ENCODE results near the gene NINL.
"Not testable (repeated sequence)": the region's sequence is repeated elsewhere in the genome, so short reads cannot be mapped to it uniquely, and the experiment has no call there.

NINL gene

DNA sequence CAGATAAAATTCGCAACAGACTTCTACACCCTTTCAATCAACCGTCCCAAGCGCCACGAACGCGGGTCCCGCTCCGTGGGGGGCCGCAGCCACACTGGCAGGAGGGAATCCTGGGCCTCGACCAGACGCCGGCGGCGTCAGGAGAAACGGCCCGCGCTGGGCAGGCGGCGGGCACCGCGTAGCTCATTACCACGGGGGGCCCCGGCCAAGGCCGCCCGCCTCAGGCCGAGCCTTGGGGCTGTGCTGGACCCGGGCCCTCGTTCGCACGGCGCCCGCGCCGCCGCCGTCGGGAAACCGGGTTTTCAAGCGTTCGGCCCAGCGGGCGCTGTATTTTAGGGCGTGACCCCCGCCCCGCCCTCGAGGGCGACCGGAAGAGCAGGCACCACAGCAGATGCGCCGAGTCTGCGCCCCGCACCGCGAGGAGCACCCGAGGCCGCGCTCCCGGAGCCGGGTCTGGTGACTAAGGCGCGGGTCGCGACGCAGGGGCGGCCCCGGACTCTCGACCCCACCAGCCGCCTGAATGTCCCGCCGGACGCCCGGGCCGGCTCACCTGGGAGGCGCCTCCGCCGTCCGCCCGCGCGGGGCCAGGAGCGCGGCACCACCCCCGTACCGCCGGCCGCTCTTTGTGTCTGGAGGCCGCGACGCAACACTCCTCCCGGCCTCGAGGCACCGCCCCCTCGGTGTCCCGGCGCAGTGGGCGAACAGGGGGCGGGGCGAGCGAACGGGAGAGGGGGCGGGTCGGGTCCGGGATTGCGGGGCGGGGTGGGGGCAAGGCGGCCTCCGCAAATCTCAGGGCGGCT lies at the start of gene NINL:
NINL (minus strand) TSS at position 627 of the 800 bp plus-strand sequence. CDS start 58,944 bp downstream, outside the sequence.
- peak; percentile 35 to 44 for DNase-seq (ENCODE audit: low read depth in 2 of 2)

- DNase-seq (ENCODE audit: low read depth in 2 of 2): no peak
These were observed 47.8 kb upstream of the NINL start for GRCh38 chr20:25632940-25633790.

GRCh38 chr20:25630615-25631014 lies 45.3 kb upstream of the NINL start:
- not testable (repeated sequence) for DNase-seq (ENCODE audit: low read depth in 2 of 2)

DNA sequence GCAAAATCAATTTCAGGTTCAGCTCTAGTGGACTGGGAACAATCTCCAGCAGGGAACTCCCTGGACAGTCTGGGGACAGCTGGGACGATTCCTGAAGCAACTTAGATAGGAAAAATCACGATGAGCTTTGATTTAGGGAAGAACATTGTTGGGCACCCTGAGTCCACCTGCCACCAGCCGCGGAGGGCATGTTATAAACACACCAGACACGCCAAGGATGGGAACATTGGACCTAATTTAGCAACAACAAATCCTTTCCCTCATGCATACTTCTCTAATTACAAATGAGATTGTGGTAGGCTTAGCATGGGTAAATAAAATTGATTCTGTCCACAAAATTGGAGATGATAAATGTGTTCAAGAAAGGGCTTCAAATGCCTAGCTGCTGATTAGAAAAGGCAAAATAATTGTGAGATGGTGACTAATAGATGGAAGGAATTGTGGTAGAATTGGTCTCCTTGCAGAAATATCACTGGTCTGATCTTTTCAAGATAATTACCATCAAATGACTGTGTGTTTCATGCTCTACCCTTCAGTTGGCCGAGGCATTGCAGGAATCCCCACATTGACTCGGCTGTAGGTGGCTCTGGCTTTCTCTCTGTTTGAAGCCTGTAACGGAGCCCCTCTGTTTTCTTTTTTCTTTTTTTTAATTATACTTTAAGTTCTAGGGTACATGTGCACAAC lies 44.6 kb upstream of the NINL start:
- DNase-seq (ENCODE audit: low read depth in 2 of 2): no peak

GRCh38 chr20:25626779-25627178 lies 41.4 kb upstream of the NINL start:
- DNase-seq (ENCODE audit: low read depth in 2 of 2): no peak

DNA sequence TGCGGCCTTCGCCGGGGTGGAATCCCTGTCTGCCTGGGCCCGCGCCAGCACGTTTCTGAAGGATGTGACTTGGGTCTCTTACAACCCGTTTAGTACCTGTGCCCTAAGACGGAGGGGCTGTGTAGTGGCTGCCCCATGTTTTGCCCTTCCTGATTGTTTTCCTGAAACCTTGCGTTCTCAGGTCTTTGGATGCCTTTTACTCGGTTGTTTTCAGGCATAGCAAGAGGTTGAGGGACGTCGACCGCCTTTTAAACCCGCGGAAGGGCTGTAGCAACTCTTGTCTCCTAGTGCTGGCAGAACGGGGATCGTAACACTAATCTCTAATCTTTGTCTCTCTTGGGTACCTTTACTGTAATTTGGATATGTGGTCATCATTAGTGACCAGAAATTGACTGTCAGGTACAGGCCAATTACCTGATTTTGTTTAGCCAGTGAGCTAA lies 39.2 kb upstream of the NINL start:
- DNase-seq (ENCODE audit: low read depth in 2 of 2): no peak

GRCh38 chr20:25623736-25624499 lies 38.6 kb upstream of the NINL start, which contains the start of gene NANP:
NANP (minus strand) TSS chr20:25624014; CDS start chr20:25623948, 66 bp downstream.
- peak; percentile 73 to 77 for DNase-seq (ENCODE audit: low read depth in 2 of 2)

GRCh38 chr20:25623225-25623735 lies 37.9 kb upstream of the NINL start:
- peak; percentile 15 to 25 for DNase-seq (ENCODE audit: low read depth in 2 of 2)

DNA sequence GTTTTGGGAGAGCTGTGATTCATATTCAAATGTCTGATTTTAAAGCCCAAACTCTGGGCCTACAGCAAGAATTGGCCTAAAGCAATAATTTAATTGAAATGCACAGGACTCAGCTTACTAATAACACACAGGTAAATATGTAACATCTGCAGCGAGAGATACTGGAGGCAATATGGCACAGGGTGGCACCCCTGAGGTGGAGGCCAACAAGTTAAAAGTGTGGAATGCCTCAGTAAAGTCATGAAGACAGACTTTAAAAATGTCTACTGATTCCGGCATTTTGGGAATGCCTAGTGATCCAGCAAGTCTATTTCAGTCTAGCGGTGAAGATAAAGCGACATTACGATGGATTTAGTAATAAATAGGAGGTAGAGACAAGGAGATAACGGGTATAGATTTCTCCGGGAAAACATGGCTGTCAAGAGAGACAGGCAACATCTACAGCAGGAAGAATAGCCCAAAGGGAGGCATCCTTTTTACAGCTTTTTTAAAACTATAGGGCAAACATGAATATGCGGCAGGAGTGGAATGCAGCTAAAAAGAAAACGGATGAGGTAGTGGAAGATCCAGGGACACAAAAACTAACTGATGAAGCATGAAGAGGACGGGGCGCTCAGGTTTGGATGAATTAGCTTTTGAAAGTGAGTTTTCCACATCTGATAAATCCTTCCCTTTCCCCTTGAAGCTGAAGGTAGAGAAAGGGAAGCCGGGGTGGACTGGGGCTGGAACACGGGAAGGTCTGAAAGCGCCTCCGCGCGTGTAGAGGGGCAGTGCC lies 37.3 kb upstream of the NINL start:
- DNase-seq (ENCODE audit: low read depth in 2 of 2): no peak

GRCh38 chr20:25622049-25622448 lies 36.7 kb upstream of the NINL start:
- DNase-seq (ENCODE audit: low read depth in 2 of 2): no peak

DNA sequence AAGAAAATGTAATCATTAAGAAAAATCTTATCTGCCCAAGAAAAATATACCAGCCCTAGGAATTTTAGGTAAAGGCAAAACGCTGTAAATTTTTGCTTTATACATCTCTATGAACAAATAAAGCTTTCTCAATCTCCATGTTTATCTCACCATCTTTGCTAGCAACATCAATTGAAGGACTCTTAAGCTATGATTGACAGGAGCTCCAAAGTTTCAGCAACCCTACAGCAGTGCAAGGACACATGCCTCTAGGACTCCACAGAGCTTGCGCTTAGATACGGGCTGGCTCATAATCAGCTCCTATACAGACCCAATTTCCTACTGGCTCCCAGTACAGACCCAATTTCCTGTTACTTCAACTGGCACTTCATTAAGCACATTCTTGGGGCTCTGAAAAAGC lies 34.2 kb upstream of the NINL start:
- DNase-seq (ENCODE audit: low read depth in 2 of 2): no peak

DNA sequence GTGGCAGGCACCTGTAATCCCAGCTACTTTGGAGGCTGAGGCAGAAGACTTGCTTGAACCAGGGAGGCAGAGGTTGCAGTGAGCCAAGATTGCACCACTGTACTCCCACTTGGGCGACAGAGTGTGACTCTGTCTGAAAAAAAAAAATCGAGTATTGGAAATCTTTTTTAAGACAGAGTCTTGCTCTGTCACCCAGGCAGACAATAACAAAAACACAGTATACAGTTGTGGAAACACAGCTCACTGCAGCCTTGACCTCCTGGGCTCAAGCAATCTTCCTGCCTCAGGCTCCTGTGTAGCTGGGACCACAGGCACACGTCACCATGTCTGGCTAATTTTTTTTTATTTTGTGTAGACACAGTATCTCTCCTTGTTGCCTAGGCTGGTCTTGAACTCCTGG lies 23.4 kb upstream of the NINL start:
- DNase-seq (ENCODE audit: low read depth in 2 of 2): no peak

DNA sequence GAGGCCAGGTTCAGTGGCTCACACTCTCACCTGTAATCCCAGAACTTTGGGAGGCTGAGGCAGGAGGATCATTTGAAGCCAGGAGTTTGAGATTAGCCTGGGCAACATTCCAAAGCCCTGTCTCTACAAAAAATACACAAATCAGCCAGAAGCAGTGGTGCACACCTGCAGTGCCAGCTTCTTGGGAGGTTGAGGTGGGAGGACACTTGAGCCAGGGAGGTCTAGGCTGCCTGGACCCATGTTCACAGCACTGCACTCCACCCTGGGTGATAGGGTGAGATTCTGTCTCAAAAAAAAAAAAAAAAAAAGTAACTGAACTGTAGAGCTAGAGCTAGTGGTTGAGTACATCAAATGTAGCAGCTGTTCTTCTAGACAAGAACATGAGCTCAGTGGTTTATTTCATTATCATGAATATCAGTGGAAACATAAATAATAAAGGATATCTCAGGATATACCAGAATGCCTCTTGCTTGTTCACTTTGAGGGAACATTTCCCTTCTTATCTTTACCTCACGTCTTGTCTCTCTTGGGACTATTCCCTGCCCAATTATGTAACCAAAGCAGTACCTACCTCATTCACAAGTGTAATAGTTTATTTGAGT lies 20.9 kb upstream of the NINL start:
- no peak for DNase-seq (ENCODE audit: low read depth in 2 of 2)

DNA sequence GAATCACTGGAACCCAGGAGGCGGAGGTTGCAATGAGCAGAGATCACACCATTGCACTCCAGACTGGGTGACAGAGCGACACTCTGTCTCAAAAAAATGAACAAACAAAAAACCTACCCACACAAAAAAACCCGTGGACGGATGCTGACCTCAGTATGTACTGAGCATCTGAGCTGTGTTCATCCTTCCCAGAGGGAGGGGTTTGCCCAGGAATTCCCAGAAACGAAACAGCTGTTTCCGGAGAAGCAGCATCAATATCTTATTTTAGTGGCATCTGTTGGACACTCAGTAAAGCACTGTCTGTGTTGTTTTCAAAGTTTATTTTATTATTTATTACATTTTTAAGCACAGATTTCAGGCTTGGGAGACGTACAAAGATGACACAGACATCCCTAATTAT lies 19.8 kb upstream of the NINL start:
- no peak for DNase-seq (ENCODE audit: low read depth in 2 of 2)

GRCh38 chr20:25604611-25605010 lies 19.3 kb upstream of the NINL start:
- no peak for DNase-seq (ENCODE audit: low read depth in 2 of 2)

- not testable (repeated sequence) for DNase-seq (ENCODE audit: low read depth in 2 of 2)
These were observed 17.6 kb upstream of the NINL start for GRCh38 chr20:25602914-25603309.

DNA sequence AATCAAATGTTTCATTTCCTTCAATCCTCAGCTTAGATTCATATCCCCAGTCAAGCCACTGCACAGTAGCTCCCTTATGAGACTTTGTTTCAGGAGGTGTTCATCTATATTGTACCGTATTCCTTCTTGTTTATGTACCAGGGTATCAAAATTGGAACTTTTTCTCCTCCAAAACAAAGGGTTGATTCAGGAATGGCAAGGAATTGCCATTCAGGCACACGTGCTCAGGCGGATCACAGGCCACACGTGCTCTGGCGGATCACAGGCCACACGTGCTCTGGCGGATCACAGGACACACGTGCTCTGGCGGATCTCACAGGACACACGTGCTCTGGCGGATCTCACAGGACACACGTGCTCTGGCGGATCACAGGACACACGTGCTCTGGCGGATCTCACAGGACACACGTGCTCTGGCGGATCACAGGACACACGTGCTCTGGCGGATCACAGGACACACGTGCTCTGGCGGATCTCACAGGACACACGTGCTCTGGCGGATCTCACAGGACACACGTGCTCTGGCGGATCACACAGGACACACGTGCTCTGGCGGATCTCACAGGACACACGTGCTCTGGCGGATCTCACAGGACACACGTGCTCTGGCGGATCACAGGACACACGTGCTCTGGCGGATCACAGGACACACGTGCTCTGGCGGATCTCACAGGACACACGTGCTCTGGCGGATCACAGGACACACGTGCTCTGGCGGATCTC lies 17.0 kb upstream of the NINL start:
- DNase-seq (ENCODE audit: low read depth in 2 of 2): not testable (repeated sequence)

GRCh38 chr20:25601659-25602058 lies 16.3 kb upstream of the NINL start:
- no peak for DNase-seq (ENCODE audit: low read depth in 2 of 2)

DNA sequence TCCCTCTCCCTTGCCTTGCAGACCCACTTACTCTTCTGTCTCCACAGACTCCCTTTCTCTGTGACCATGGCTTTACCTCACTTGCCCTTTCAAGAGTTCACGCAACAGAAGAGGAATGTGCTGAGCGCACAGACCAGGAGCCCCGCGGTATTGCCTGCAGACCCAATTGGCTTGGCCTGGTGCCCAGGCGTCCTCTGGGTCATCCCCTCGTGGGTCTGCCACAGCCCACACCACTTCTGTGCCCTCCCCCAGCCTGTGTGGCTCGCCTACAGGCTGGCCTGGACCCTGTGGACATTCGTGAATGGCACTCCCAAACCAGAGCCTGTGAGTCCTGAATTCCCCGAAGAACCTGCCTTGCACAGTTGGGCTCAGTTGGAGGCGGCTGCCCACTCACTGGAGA lies 15.3 kb upstream of the NINL start:
- no peak for DNase-seq (ENCODE audit: low read depth in 2 of 2)
